ENCODE results near the gene IPO11.

The IPO11 gene

GRCh38 chr5:62579761-62580160 lies 167.2 kb downstream of the IPO11 start:
- Histone ChIP-seq H3K9ac (ENCODE audit: low read depth, low read length, poor library complexity, severe bottlenecking) (peak overlapping the region; percentile 86), H4K20me1 (ENCODE audit: insufficient read depth, low read length, poor library complexity, severe bottlenecking) (peaks cover 6% of the 10 kb centered on the region), H3K36me3 (ENCODE audit: insufficient read depth, low read length) (no peaks in the 10 kb centered on the region), H3F3A (ENCODE audit: low read depth) (no peaks in the 10 kb centered on the region), H3K79me2 (ENCODE audit: insufficient read depth, low read length) (peaks cover 65% of the 10 kb centered on the region), H3K27me3 (ENCODE audit: insufficient read depth, low read length, poor library complexity, severe bottlenecking) (no peaks in the 10 kb centered on the region), H3K4me3 (ENCODE audit: low read length, poor library complexity, severe bottlenecking) (peak overlapping the region; percentile 78), H3K9me3 (ENCODE audit: insufficient read depth, low read depth, low read length) (no peaks in the 10 kb centered on the region), H3K4me2 (ENCODE audit: low read depth, low read length, poor library complexity, severe bottlenecking) (peak overlapping the region; percentile 79), H3K9me2 (replicated peaks; ENCODE audit: low read depth, low read length) (no peaks in the 10 kb centered on the region), H3K4me1 (ENCODE audit: insufficient read depth, low read length, poor library complexity, severe bottlenecking) (peaks cover 86% of the 10 kb centered on the region), H2AFZ (ENCODE audit: low read length) (no peak overlapping the region)
- no peak for TF ChIP-seq EZH2phosphoT487 (IDR thresholded peaks at IDR 0.05; ENCODE audit: borderline replicate concordance)
- TF ChIP-seq CTCF (conservative IDR thresholded peaks at IDR 0.05; ENCODE audit: low read length): no peak

GRCh38 chr5:62581836-62582597 lies 169.5 kb downstream of the IPO11 start:
- Histone ChIP-seq H3K9me2 (replicated peaks; ENCODE audit: low read depth, low read length) (no peaks in the 10 kb centered on the region), H3K9ac (ENCODE audit: low read depth, low read length, poor library complexity, severe bottlenecking) (peak overlapping the region; percentile 86), H3K79me2 (ENCODE audit: insufficient read depth, low read length) (peaks cover 72% of the 10 kb centered on the region), H3K4me3 (ENCODE audit: low read length, poor library complexity, severe bottlenecking) (peak overlapping the region; percentile 78), H3K9me3 (ENCODE audit: insufficient read depth, low read depth, low read length) (no peaks in the 10 kb centered on the region), H4K20me1 (ENCODE audit: insufficient read depth, low read length, poor library complexity, severe bottlenecking) (peaks cover 6% of the 10 kb centered on the region), H3K36me3 (ENCODE audit: insufficient read depth, low read length) (no peaks in the 10 kb centered on the region), H3K4me2 (ENCODE audit: low read depth, low read length, poor library complexity, severe bottlenecking) (peak overlapping the region; percentile 79), H3K4me1 (ENCODE audit: insufficient read depth, low read length, poor library complexity, severe bottlenecking) (peaks cover 84% of the 10 kb centered on the region), H3K27me3 (ENCODE audit: insufficient read depth, low read length, poor library complexity, severe bottlenecking) (no peaks in the 10 kb centered on the region), H2AFZ (ENCODE audit: low read length) (no peak overlapping the region), H3F3A (ENCODE audit: low read depth) (no peaks in the 10 kb centered on the region)
- no peak for TF ChIP-seq CTCF (conservative IDR thresholded peaks at IDR 0.05; ENCODE audit: low read length)
- TF ChIP-seq EZH2phosphoT487 (IDR thresholded peaks at IDR 0.05; ENCODE audit: borderline replicate concordance): no peak

- Histone ChIP-seq H3K4me3 (ENCODE audit: low read length, poor library complexity, severe bottlenecking) (peak overlapping the region; percentile 78), H4K20me1 (ENCODE audit: insufficient read depth, low read length, poor library complexity, severe bottlenecking) (peaks cover 6% of the 10 kb centered on the region), H3K79me2 (ENCODE audit: insufficient read depth, low read length) (peaks cover 61% of the 10 kb centered on the region), H3K4me1 (ENCODE audit: insufficient read depth, low read length, poor library complexity, severe bottlenecking) (peaks cover 76% of the 10 kb centered on the region), H3K27me3 (ENCODE audit: insufficient read depth, low read length, poor library complexity, severe bottlenecking) (no peaks in the 10 kb centered on the region), H3K9me2 (replicated peaks; ENCODE audit: low read depth, low read length) (no peaks in the 10 kb centered on the region), H3K9me3 (ENCODE audit: insufficient read depth, low read depth, low read length) (no peaks in the 10 kb centered on the region), H3K4me2 (ENCODE audit: low read depth, low read length, poor library complexity, severe bottlenecking) (peak overlapping the region; percentile 79), H3F3A (ENCODE audit: low read depth) (no peaks in the 10 kb centered on the region), H3K9ac (ENCODE audit: low read depth, low read length, poor library complexity, severe bottlenecking) (no peak overlapping the region), H2AFZ (ENCODE audit: low read length) (no peak overlapping the region), H3K36me3 (ENCODE audit: insufficient read depth, low read length) (no peaks in the 10 kb centered on the region)
- TF ChIP-seq CTCF (conservative IDR thresholded peaks at IDR 0.05; ENCODE audit: low read length): no peak
- no peak for TF ChIP-seq EZH2phosphoT487 (IDR thresholded peaks at IDR 0.05; ENCODE audit: borderline replicate concordance)
These were observed 171.8 kb downstream of the IPO11 start for GRCh38 chr5:62584391-62584790.

All from Loucy (cell line).